CD14-positive monocyte (primary cell): ENCODE measurements around the gene NHS. TPM values are rescaled to one million over a fixed set of nuclear protein-coding genes. Genes with fewer than 3 reads are reported as not detected.

Experiments
- DNase-seq, 3 donors: peaks; one replicate each; pipeline ENCODE4 v3.0.0-alpha.2; 2011 to 2022
- H2AFZ ChIP-seq: 2 replicates; pipeline ENCODE4 v1.6.0; 2012; ENCODE audit warnings: mild to moderate bottlenecking, low read depth, low read length, inconsistent platforms; ENCODE audit not compliant: insufficient read depth, poor library complexity, severe bottlenecking
- H3K27ac ChIP-seq, 2 donors: 1 replicate in 1 of 2; 2 replicates in 1 of 2; pipeline ENCODE4 v1.5.1; 2012 to 2013; ENCODE audit warnings: low read length in 2 of 2, control low read depth in 1 of 2, inconsistent platforms in 1 of 2, low read depth in 1 of 2, mild to moderate bottlenecking in 1 of 2
- H3K27me3 ChIP-seq, 2 donors: one replicate each; pipeline versions ENCODE4 v1.6.0 to v1.6.1; 2011 to 2013; ENCODE audit warnings: low read length in 2 of 2; ENCODE audit not compliant: control insufficient read depth in 2 of 2, insufficient read depth in 2 of 2
- H3K36me3 ChIP-seq, 2 donors: replicated peaks in 1 of 2; 1 replicate in 1 of 2; 2 replicates in 1 of 2; pipeline versions ENCODE4 v1.5.1 to v1.6.1; 2012 to 2013; ENCODE audit warnings: low read length in 2 of 2, control low read depth in 1 of 2, inconsistent platforms in 1 of 2, mild to moderate bottlenecking in 1 of 2; ENCODE audit not compliant: insufficient read depth in 2 of 2, control insufficient read depth in 1 of 2
- H3K4me1 ChIP-seq, 2 donors: 1 replicate in 1 of 2; 2 replicates in 1 of 2; pipeline versions ENCODE4 v1.5.1 to v1.6.1; 2012 to 2013; ENCODE audit warnings: low read length in 2 of 2, control low read depth in 1 of 2, inconsistent platforms in 1 of 2, mild to moderate bottlenecking in 1 of 2, moderate library complexity in 1 of 2; ENCODE audit not compliant: insufficient read depth in 2 of 2, control insufficient read depth in 1 of 2
- H3K4me2 ChIP-seq: replicated peaks from 2 replicates; pipeline ENCODE3; 2012; ENCODE audit warnings: low read length, moderate library complexity, mild to moderate bottlenecking; ENCODE audit not compliant: poor library complexity, severe bottlenecking; ENCODE audit errors: extremely low read depth
- H3K4me3 ChIP-seq, 3 experiments: fragments of 200-600 bp in 1 of 3; sonication (generic) in 1 of 3; replicated peaks in 1 of 3; 1 replicate in 2 of 3; 2 replicates in 1 of 3; pipeline ENCODE4 v1.5.1; 2011 to 2013; ENCODE audit warnings: low read length in 3 of 3, mild to moderate bottlenecking in 3 of 3, control low read depth in 2 of 3, low read depth in 2 of 3, inconsistent platforms in 1 of 3, moderate library complexity in 1 of 3
- H3K79me2 ChIP-seq: 2 replicates; pipeline ENCODE4 v1.6.0; 2012; ENCODE audit warnings: mild to moderate bottlenecking, control low read depth, inconsistent platforms, low read length, moderate library complexity; ENCODE audit not compliant: insufficient read depth
- H3K9ac ChIP-seq: 2 replicates; pipeline ENCODE4 v1.6.0; 2017; ENCODE audit warnings: low read length, mild to moderate bottlenecking; ENCODE audit not compliant: insufficient read depth, poor library complexity, severe bottlenecking
- H3K9me3 ChIP-seq, 2 donors: replicated peaks in 1 of 2; 1 replicate in 1 of 2; 2 replicates in 1 of 2; pipeline versions ENCODE4 v1.5.1 to v1.6.1; 2012 to 2013; ENCODE audit warnings: low read length in 2 of 2, control low read depth in 1 of 2; ENCODE audit not compliant: control insufficient read depth in 1 of 2, insufficient read depth in 1 of 2
- H4K20me1 ChIP-seq: 2 replicates; pipeline ENCODE4 v1.6.0; 2012; ENCODE audit warnings: mild to moderate bottlenecking, low read length, control low read depth, moderate library complexity; ENCODE audit not compliant: insufficient read depth
- H3K27ac Mint-ChIP-seq, 7 donors: one replicate each; pipeline ENCODE4 v1.8.0; 2020; ENCODE audit warnings: mild to moderate bottlenecking in 7 of 7, mixed read lengths in 7 of 7, moderate library complexity in 6 of 7, inconsistent platforms in 2 of 7
- H3K27me3 Mint-ChIP-seq, 3 donors: one replicate each; pipeline ENCODE4 v1.8.0; 2021 to 2022; ENCODE audit warnings: low read depth in 3 of 3, mild to moderate bottlenecking in 3 of 3, mixed read lengths in 3 of 3, moderate library complexity in 3 of 3, inconsistent platforms in 1 of 3
- H3K36me3 Mint-ChIP-seq, 2 donors: one replicate each; pipeline ENCODE4 v1.8.0; 2020; ENCODE audit warnings: mixed read lengths in 2 of 2, inconsistent platforms in 1 of 2, mild to moderate bottlenecking in 1 of 2
- H3K4me1 Mint-ChIP-seq: one replicate; pipeline ENCODE4 v1.8.0; 2020; ENCODE audit warnings: mild to moderate bottlenecking, mixed read lengths
- H3K4me3 Mint-ChIP-seq, 2 donors: one replicate each; pipeline ENCODE4 v1.8.0; 2020; ENCODE audit warnings: mild to moderate bottlenecking in 2 of 2, mixed read lengths in 2 of 2, moderate library complexity in 1 of 2
- H3K9me3 Mint-ChIP-seq, 7 donors: one replicate each; pipeline ENCODE4 v1.8.0; 2020 to 2022; ENCODE audit warnings: mixed read lengths in 7 of 7, mild to moderate bottlenecking in 6 of 7, moderate library complexity in 6 of 7, inconsistent platforms in 2 of 7
- CTCF ChIP-seq: fragments of 200-600 bp; IDR thresholded peaks from one replicate; pipeline ENCODE4 v1.8.0; 2022; ENCODE audit warnings: antibody characterized with exemption, mild to moderate bottlenecking
- WGBS: methylation state at CpG from one replicate; pipeline ENCODE4 v1.1.5; 2013; ENCODE audit warnings: missing lambda C conversion rate; ENCODE audit not compliant: insufficient coverage; 5-methylcytosine and 5-hydroxymethylcytosine counted together
- intact Hi-C, 2 donors: fragments of 100-400 bp; cut with micrococcal nuclease; formaldehyde crosslinking; loops; one replicate each; pipeline versions ENCODE4 v1.15.0 to v1.15.1; 2023
- polyA plus RNA-seq, 3 donors: library from polyadenylated mRNA; depleted of rRNA in 1 of 3; unstranded in 2 of 3; stranded (reverse) in 1 of 3; fragments of 300-500 nt in 2 of 3; fragments of >200 nt in 1 of 3; fragmentation: Illumina TruSeq in 2 of 3; gene quantifications; 1 replicate in 2 of 3; 2 replicates in 1 of 3; pipeline ENCODE4 v1.2.3, GENCODE V29; 2012 to 2021

Gene NHS
- polyA plus RNA-seq, 3 donors: 0.86 to 1.8 (median 1.3) TPM

- Histone ChIP-seq H3K4me1 (peaks cover 3 to 4% of the 10 kb centered on the region in 2 donors), H3K27me3 (peaks cover 0 to 3% of the 10 kb centered on the region in 2 donors), H3K4me3 (no peak overlapping the region), H3K79me2 (no peaks in the 10 kb centered on the region), H3K4me2 (no peak overlapping the region), H3K9me3 (no peaks in the 10 kb centered on the region), H2AFZ (no peak overlapping the region), H3K27ac (no peak overlapping the region), H3K9ac (no peak overlapping the region), H4K20me1 (no peaks in the 10 kb centered on the region), H3K36me3 (no peaks in the 10 kb centered on the region)
- Mint-ChIP-seq H3K27ac (no peak overlapping the region), H3K4me3 (no peak overlapping the region), H3K36me3 (no peaks in the 10 kb centered on the region), H3K9me3 (peaks cover 0 to 2% (median 0%) of the 10 kb centered on the region in 7 donors), H3K4me1 (peaks cover 25% of the 10 kb centered on the region), H3K27me3 (peaks cover 0 to 2% (median 0%) of the 10 kb centered on the region in 3 donors)
- WGBS: 86% methylated on average over 1 of the region's 1 CpG
- DNase-seq: no peak
- TF ChIP-seq CTCF: no peak
- intact Hi-C loops: no loop called here
Observed at GRCh38 chrX:17774053-17774452, 399.1 kb downstream of the NHS start.

- peaks cover 3 to 4% of the 10 kb centered on the region in 2 donors for H3K4me1 ChIP-seq
- peaks cover 0 to 7% (median 2%) of the 10 kb centered on the region in 7 donors for H3K9me3 Mint-ChIP-seq
- WGBS: no CpG with 5 or more reads among the region's 2 CpGs
- no peak overlapping the region for H3K4me3 ChIP-seq
- intact Hi-C loops: no loop called here
- no peak overlapping the region for H2AFZ ChIP-seq
- no peak overlapping the region for H3K9ac ChIP-seq
- H3K27ac ChIP-seq: no peak overlapping the region
- H3K27ac Mint-ChIP-seq: no peak overlapping the region
- peaks cover 0 to 2% (median 0%) of the 10 kb centered on the region in 3 donors for H3K27me3 Mint-ChIP-seq
- H3K4me3 Mint-ChIP-seq: no peak overlapping the region
- no peak for TF ChIP-seq CTCF
- H4K20me1 ChIP-seq: no peaks in the 10 kb centered on the region
- no peak overlapping the region for H3K4me2 ChIP-seq
- DNase-seq: no peak
- no peaks in the 10 kb centered on the region for H3K27me3 ChIP-seq
- H3K79me2 ChIP-seq: no peaks in the 10 kb centered on the region
- no peaks in the 10 kb centered on the region for H3K9me3 ChIP-seq
- H3K36me3 Mint-ChIP-seq: no peaks in the 10 kb centered on the region
- no peaks in the 10 kb centered on the region for H3K36me3 ChIP-seq
- peaks cover 26% of the 10 kb centered on the region for H3K4me1 Mint-ChIP-seq
Observed at GRCh38 chrX:17778997-17779396, 404.0 kb downstream of the NHS start.
